ENCODE data around the gene CNIH3. TPM values are rescaled to one million over a fixed set of nuclear protein-coding genes. Genes with fewer than 3 reads are reported as not detected.

Gene CNIH3
- total and polyA plus RNA-seq, 2 of the 4 experiments (the other 2 are of a cell fraction): 2.0 to 2.9 TPM

- in situ Hi-C loops (cut with MboI; ENCODE audit: low sequenced_read_pairs) (no loop called here), dilution Hi-C loops (cut with HindIII; ENCODE audit: low sequenced_read_pairs, unreplicated experiment) (no loop called here), intact Hi-C loops (cut with micrococcal nuclease) (no loop called here)
- Histone ChIP-seq H3K4ac (ENCODE audit: low read depth, low read length) (no peak overlapping the region), H4K20me1 (ENCODE audit: insufficient read depth, low read length) (no peaks in the 10 kb centered on the region), H3K18ac (ENCODE audit: low read depth, low read length) (no peak overlapping the region), H2BK120ac (ENCODE audit: low read depth, low read length) (no peak overlapping the region), H3K56ac (ENCODE audit: extremely low read depth, insufficient read depth, low read length) (no peak overlapping the region), H3K27ac (ENCODE audit: insufficient read depth, low read length) (no peak overlapping the region), H4K91ac (ENCODE audit: insufficient read depth, low read depth, low read length) (no peak overlapping the region), H2BK20ac (ENCODE audit: low read depth, low read length) (no peak overlapping the region), H3K36me3 (ENCODE audit: control insufficient read depth, insufficient read depth, low read length) (no peaks in the 10 kb centered on the region), H2AK5ac (ENCODE audit: low read depth, low read length) (no peak overlapping the region), H3K27me3 (ENCODE audit: control insufficient read depth, insufficient read depth, low read length) (no peaks in the 10 kb centered on the region; the same call in 1 of the 2 replicates), H2BK5ac (ENCODE audit: low read depth, low read length, poor library complexity, severe bottlenecking) (no peak overlapping the region), H3K9me1 (ENCODE audit: insufficient read depth, low read length) (no peaks in the 10 kb centered on the region), H3K4me2 (ENCODE audit: low read depth, low read length) (no peak overlapping the region), H2AK9ac (replicated peaks; ENCODE audit: low read depth, low read length, poor library complexity) (no peak overlapping the region), H3K23ac (ENCODE audit: low read depth, low read length) (no peak overlapping the region), H2BK15ac (ENCODE audit: low read depth, low read length) (no peak overlapping the region), H4K8ac (ENCODE audit: low read depth in 2 of 2, low read length in 2 of 2) (no peak overlapping the region), H3K4me1 (ENCODE audit: control insufficient read depth, insufficient read depth, low read length) (peaks cover 2% of the 10 kb centered on the region; the same call in 1 of the 2 replicates), H3K14ac (replicated peaks; ENCODE audit: low read depth, low read length) (0 out of 2 replicates have a peak overlapping the region, but pooled peaks have one; percentile 8), H3K4me3 (ENCODE audit: insufficient read depth, low read depth, low read length) (no peak overlapping the region), H3K9me3 (ENCODE audit: control insufficient read depth, insufficient read depth, low read length) (no peaks in the 10 kb centered on the region), H4K5ac (ENCODE audit: low read depth, low read length) (no peak overlapping the region), H3K79me1 (ENCODE audit: low read depth in 1 of 2, low read length in 2 of 2) (peaks cover 0 to 13% of the 10 kb centered on the region in 2 experiments; a peak in 1 of 4 replicates), H3K9ac (ENCODE audit: low read depth, low read length) (no peak overlapping the region), H2AFZ (replicated peaks; ENCODE audit: low read length, poor library complexity) (no peak overlapping the region)
- BruUV-seq (replicated peaks): no TSS peak
- DNase-seq (no peak), ATAC-seq (ENCODE audit: low read depth) (no peak)
- TF ChIP-seq ELK1 (IDR thresholded peaks at IDR 0.05; ENCODE audit: borderline replicate concordance, low read depth, low read length) (no peak), MXI1 (IDR thresholded peaks at IDR 0.05; ENCODE audit: borderline replicate concordance, low read depth, low read length) (no peak)
- ChIA-PET POLR2A (ENCODE audit: unreplicated experiment) (no interaction called here), CTCF (no interaction called here)
- no CpG with 5 or more reads among the region's 3 CpGs for WGBS, 2 experiments (ENCODE audit: extremely low coverage in 2 of 2, insufficient read length in 1 of 2)
Measured at GRCh38 chr1:224669403-224669802, 53.3 kb downstream of the CNIH3 start.

Measured in IMR-90 (cell line).